Astrocyte (in vitro differentiated cells and primary cell): ENCODE results near the gene SLC45A1.

ENCODE experiments used
- EZH2 ChIP-seq: IDR thresholded peaks from 2 replicates; pipeline ENCODE4 v1.6.1; 2012; ENCODE audit warnings: mild to moderate bottlenecking, low read length, inconsistent platforms; ENCODE audit not compliant: insufficient read depth
- TF ChIP-seq, protein P1 (sequence below): IDR thresholded peaks from 2 replicates; pipeline ENCODE4 v1.5.1; 2011; ENCODE audit warnings: low read depth, mild to moderate bottlenecking, inconsistent platforms, low read length, moderate library complexity; ENCODE audit not compliant: insufficient read depth

DNA sequence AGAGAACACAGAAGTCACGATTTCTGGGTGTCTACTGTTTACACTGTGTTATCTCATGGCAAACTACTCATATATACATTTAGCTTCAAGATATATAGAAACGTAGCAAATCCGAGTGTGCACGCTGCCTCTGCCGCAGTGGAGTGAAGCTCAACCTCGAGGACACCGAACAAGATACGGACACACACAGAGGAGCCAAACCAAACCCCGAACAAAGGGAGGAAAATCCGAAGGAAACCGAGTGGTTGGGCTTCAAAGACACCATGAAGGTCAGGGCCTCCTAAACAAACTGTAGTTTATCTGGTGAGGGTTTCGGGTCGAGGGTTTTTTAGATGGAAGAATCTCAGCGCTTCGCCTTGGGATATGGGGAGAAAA is 34.5 kb downstream of the SLC45A1 start:
- TF ChIP-seq EZH2 = no peak
- TF ChIP-seq, protein P1, sequence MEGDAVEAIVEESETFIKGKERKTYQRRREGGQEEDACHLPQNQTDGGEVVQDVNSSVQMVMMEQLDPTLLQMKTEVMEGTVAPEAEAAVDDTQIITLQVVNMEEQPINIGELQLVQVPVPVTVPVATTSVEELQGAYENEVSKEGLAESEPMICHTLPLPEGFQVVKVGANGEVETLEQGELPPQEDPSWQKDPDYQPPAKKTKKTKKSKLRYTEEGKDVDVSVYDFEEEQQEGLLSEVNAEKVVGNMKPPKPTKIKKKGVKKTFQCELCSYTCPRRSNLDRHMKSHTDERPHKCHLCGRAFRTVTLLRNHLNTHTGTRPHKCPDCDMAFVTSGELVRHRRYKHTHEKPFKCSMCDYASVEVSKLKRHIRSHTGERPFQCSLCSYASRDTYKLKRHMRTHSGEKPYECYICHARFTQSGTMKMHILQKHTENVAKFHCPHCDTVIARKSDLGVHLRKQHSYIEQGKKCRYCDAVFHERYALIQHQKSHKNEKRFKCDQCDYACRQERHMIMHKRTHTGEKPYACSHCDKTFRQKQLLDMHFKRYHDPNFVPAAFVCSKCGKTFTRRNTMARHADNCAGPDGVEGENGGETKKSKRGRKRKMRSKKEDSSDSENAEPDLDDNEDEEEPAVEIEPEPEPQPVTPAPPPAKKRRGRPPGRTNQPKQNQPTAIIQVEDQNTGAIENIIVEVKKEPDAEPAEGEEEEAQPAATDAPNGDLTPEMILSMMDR = no peak
